Lower leg skin (tissue), 4 donors: ENCODE data around the gene MAP3K7. TPM values are rescaled to one million over a fixed set of nuclear protein-coding genes. Genes with fewer than 3 reads are reported as not detected.

Source experiments
- DNase-seq, 2 donors: peaks; one replicate each; pipeline ENCODE4 v3.0.0-alpha.2; 2019; ENCODE audit warnings: low spot score in 2 of 2
- H3K4me3 ChIP-seq: fragments of 200-600 bp; sonication (generic); 2 replicates; pipeline ENCODE4 v1.5.1; 2017; ENCODE audit warnings: mild to moderate bottlenecking, low read depth; ENCODE audit not compliant: poor library complexity, severe bottlenecking
- CTCF ChIP-seq, 3 donors: fragments of 450-650 bp; IDR thresholded peaks; one replicate each; pipeline ENCODE4 v1.5.1; 2016; ENCODE audit warnings: antibody characterized with exemption in 3 of 3, mild to moderate bottlenecking in 3 of 3, moderate library complexity in 2 of 3
- POLR2A ChIP-seq, 2 donors: fragments of 450-650 bp; IDR thresholded peaks; one replicate each; pipeline ENCODE4 v1.6.1; 2016 to 2017; ENCODE audit warnings: antibody characterized with exemption in 2 of 2, mild to moderate bottlenecking in 1 of 2, moderate library complexity in 1 of 2
- WGBS, 2 donors: methylation state at CpG; one replicate each; pipeline ENCODE4 v1.1.5; 2018; 5-methylcytosine and 5-hydroxymethylcytosine counted together
- intact Hi-C: fragments of 100-400 bp; cut with DNase I; formaldehyde crosslinking; loops from one replicate; pipeline ENCODE4 v1.15.0; 2023; ENCODE audit warnings: low total_unique reads
- total RNA-seq, 4 donors: library from RNA; depleted of rRNA; stranded (reverse); fragments of >200 nt; gene quantifications; one replicate each; pipeline ENCODE4 v1.1.0, GENCODE V29; 2016

The MAP3K7 gene
- total RNA-seq, 4 donors from 2014 or later: 21.5 to 25.8 (median 23.5) TPM

GRCh38 chr6:90488816-90489215 lies 98.1 kb downstream of the MAP3K7 start:
- intact Hi-C loops: no loop called here
- TF ChIP-seq POLR2A (IDR thresholded peaks at IDR 0.05): no peak
- TF ChIP-seq CTCF (IDR thresholded peaks at IDR 0.05): no peak
- H3K4me3 ChIP-seq: no peak overlapping the region
- DNase-seq: no peak

GRCh38 chr6:90485635-90486277 lies 101.1 kb downstream of the MAP3K7 start:
- intact Hi-C loops: no loop called here
- WGBS, 2 donors: 79 to 84% methylated on average over 4 of the region's 4 CpGs
- H3K4me3 ChIP-seq: no peak overlapping the region
- DNase-seq: no peak
- TF ChIP-seq CTCF (IDR thresholded peaks at IDR 0.05): no peak
- no peak for TF ChIP-seq POLR2A (IDR thresholded peaks at IDR 0.05)

- TF ChIP-seq POLR2A (IDR thresholded peaks at IDR 0.05): no peak
- TF ChIP-seq CTCF (IDR thresholded peaks at IDR 0.05): no peak
- H3K4me3 ChIP-seq: no peak overlapping the region
- intact Hi-C loops: loop anchor here (5.0 kb wide), 1 partner anchor 553 kb away; no protein-coding TSS in a partner anchor
- DNase-seq: no peak
- 40 to 45% methylated on average over 5 of the region's 5 CpGs for WGBS, 2 donors
Measured at GRCh38 chr6:90484903-90485302, 102.0 kb downstream of the MAP3K7 start.

GRCh38 chr6:90484385-90484784 lies 102.5 kb downstream of the MAP3K7 start:
- DNase-seq: no peak
- intact Hi-C loops: loop anchor here (5.0 kb wide), 1 partner anchor 552 kb away; no protein-coding TSS in a partner anchor
- WGBS, 2 donors: 60 to 62% methylated on average over 3 of the region's 3 CpGs
- no peak overlapping the region for H3K4me3 ChIP-seq
- TF ChIP-seq POLR2A (IDR thresholded peaks at IDR 0.05): no peak

- intact Hi-C loops: loop anchor here (5.0 kb wide), 1 partner anchor 552 kb away; no protein-coding TSS in a partner anchor
- WGBS, 2 donors: 93 to 94% methylated on average over 9 of the region's 9 CpGs
- TF ChIP-seq POLR2A (IDR thresholded peaks at IDR 0.05): no peak
- TF ChIP-seq CTCF (IDR thresholded peaks at IDR 0.05): no peak
- no peak overlapping the region for H3K4me3 ChIP-seq
- no peak for DNase-seq
Measured at GRCh38 chr6:90483956-90484355, 102.9 kb downstream of the MAP3K7 start.

- DNase-seq: no peak
- 71 to 80% methylated on average over 8 of the region's 8 CpGs for WGBS, 2 donors
- TF ChIP-seq CTCF (IDR thresholded peaks at IDR 0.05): no peak
- no peak for TF ChIP-seq POLR2A (IDR thresholded peaks at IDR 0.05)
- intact Hi-C loops: loop anchor here (5.0 kb wide), 1 partner anchor 551 kb away; no protein-coding TSS in a partner anchor
- H3K4me3 ChIP-seq: no peak overlapping the region
Measured at GRCh38 chr6:90483116-90483839, 103.6 kb downstream of the MAP3K7 start.
